OCI-M2 (cell line): Measurements from ENCODE around the gene SPTLC3.

ENCODE experiments used
- DNase-seq: peaks from one replicate; lab custom pipeline; 2025; ENCODE audit not compliant: unreplicated experiment; lab: John Stamatoyannopoulos, UW

The SPTLC3 gene

GRCh38 chr20:13130061-13130706 is 121.4 kb downstream of the SPTLC3 start:
- DNase-seq: no peak

- no peak for DNase-seq
Measured at GRCh38 chr20:13130707-13131103, 121.9 kb downstream of the SPTLC3 start.

GRCh38 chr20:13131688-13132087 is 122.9 kb downstream of the SPTLC3 start:
- no peak for DNase-seq

- DNase-seq: no peak
Measured at GRCh38 chr20:13139459-13140150, 130.8 kb downstream of the SPTLC3 start.

- no peak for DNase-seq
Measured at GRCh38 chr20:13140201-13140600, 131.4 kb downstream of the SPTLC3 start.

- no peak for DNase-seq
Measured at GRCh38 chr20:13140775-13141174, 132.0 kb downstream of the SPTLC3 start.

- DNase-seq: no peak
Measured at GRCh38 chr20:13141546-13141945, 132.8 kb downstream of the SPTLC3 start.

- DNase-seq: no peak
Measured at GRCh38 chr20:13142143-13142542, 133.4 kb downstream of the SPTLC3 start.

- no peak for DNase-seq
Measured at GRCh38 chr20:13147071-13147963, 138.5 kb downstream of the SPTLC3 start.

GRCh38 chr20:13147971-13148370 is 139.2 kb downstream of the SPTLC3 start:
- DNase-seq: no peak

GRCh38 chr20:13148402-13148801 is 139.6 kb downstream of the SPTLC3 start:
- DNase-seq: no peak

- DNase-seq: no peak
Measured at GRCh38 chr20:13148961-13149360, 140.2 kb downstream of the SPTLC3 start.

GRCh38 chr20:13149371-13150105 is 140.8 kb downstream of the SPTLC3 start:
- no peak for DNase-seq

- no peak for DNase-seq
Measured at GRCh38 chr20:13158369-13158768, 149.6 kb downstream of the SPTLC3 start.

GRCh38 chr20:13159889-13160288 is 151.1 kb downstream of the SPTLC3 start:
- no peak for DNase-seq

- DNase-seq: no peak
Measured at GRCh38 chr20:13165203-13165602, 156.4 kb downstream of the SPTLC3 start.

- no peak for DNase-seq
Measured at GRCh38 chr20:13166011-13166410, 157.2 kb downstream of the SPTLC3 start.

GRCh38 chr20:13166437-13166836 is 157.7 kb downstream of the SPTLC3 start:
- no peak for DNase-seq

GRCh38 chr20:13169086-13169485 is 160.3 kb downstream of the SPTLC3 start:
- DNase-seq: no peak

GRCh38 chr20:13170771-13171170 is 162.0 kb downstream of the SPTLC3 start:
- no peak for DNase-seq

GRCh38 chr20:13173201-13173600 is 164.4 kb downstream of the SPTLC3 start:
- DNase-seq: no peak
